ENCODE measurements around the gene CAMTA1.
A peak's percentile ranks its signal among the peaks of the same experiment; 100 is the strongest.

The CAMTA1 gene

GRCh38 chr1:7558481-7558880 is 773.2 kb downstream of the CAMTA1 start:
- no peak for DNase-seq (ENCODE audit: low read depth)

- no peak for DNase-seq (ENCODE audit: low read depth)
Measured at GRCh38 chr1:7558921-7559869, 773.9 kb downstream of the CAMTA1 start.

GRCh38 chr1:7560128-7560527 is 774.9 kb downstream of the CAMTA1 start:
- DNase-seq (ENCODE audit: low read depth), result no peak

GRCh38 chr1:7560601-7561181 is 775.4 kb downstream of the CAMTA1 start:
- DNase-seq (ENCODE audit: low read depth), result no peak

- no peak for DNase-seq (ENCODE audit: low read depth)
Measured at GRCh38 chr1:7561331-7561921, 776.2 kb downstream of the CAMTA1 start.

GRCh38 chr1:7561936-7562728 is 776.9 kb downstream of the CAMTA1 start:
- DNase-seq (ENCODE audit: low read depth), result no peak

- no peak for DNase-seq (ENCODE audit: low read depth)
Measured at GRCh38 chr1:7562729-7563605, 777.7 kb downstream of the CAMTA1 start.

GRCh38 chr1:7564137-7564536 is 778.9 kb downstream of the CAMTA1 start:
- DNase-seq (ENCODE audit: low read depth), result no peak

GRCh38 chr1:7565099-7565750 is 780.0 kb downstream of the CAMTA1 start:
- DNase-seq (ENCODE audit: low read depth), result no peak

GRCh38 chr1:7566417-7567375 is 781.4 kb downstream of the CAMTA1 start:
- no peak for DNase-seq (ENCODE audit: low read depth)

- DNase-seq (ENCODE audit: low read depth), result no peak
Measured at GRCh38 chr1:7567376-7567775, 782.1 kb downstream of the CAMTA1 start.

GRCh38 chr1:7568053-7568452 is 782.8 kb downstream of the CAMTA1 start:
- DNase-seq (ENCODE audit: low read depth), result no peak

GRCh38 chr1:7568901-7569524 is 783.8 kb downstream of the CAMTA1 start:
- no peak for DNase-seq (ENCODE audit: low read depth)

GRCh38 chr1:7570311-7570710 is 785.1 kb downstream of the CAMTA1 start:
- no peak for DNase-seq (ENCODE audit: low read depth)

GRCh38 chr1:7572654-7573152 is 787.4 kb downstream of the CAMTA1 start:
- DNase-seq (ENCODE audit: low read depth), result no peak

GRCh38 chr1:7573481-7573880 is 788.2 kb downstream of the CAMTA1 start:
- DNase-seq (ENCODE audit: low read depth), result no peak

GRCh38 chr1:7574121-7575040 is 789.1 kb downstream of the CAMTA1 start:
- DNase-seq (ENCODE audit: low read depth), result peak; percentile 26

GRCh38 chr1:7575041-7575400 is 789.8 kb downstream of the CAMTA1 start:
- no peak for DNase-seq (ENCODE audit: low read depth)
